PFSK-1 (cell line): ENCODE data around the gene PLA2G3.

Experiments
- FOXP2 ChIP-seq: optimal IDR thresholded peaks from 2 replicates; pipeline ENCODE3; 2011; ENCODE audit warnings: borderline replicate concordance, control low read depth, inconsistent platforms; ENCODE audit not compliant: insufficient read depth; ENCODE audit errors: extremely low read length, extremely low read depth
- POLR2AphosphoS5 ChIP-seq: IDR thresholded peaks from 2 replicates; pipeline ENCODE4 v1.6.1; 2012; ENCODE audit warnings: low read depth, mild to moderate bottlenecking, control low read depth, low read length, moderate library complexity
- TAF1 ChIP-seq: IDR thresholded peaks from 2 replicates; pipeline ENCODE4 v1.6.1; 2012; ENCODE audit warnings: low read length, control low read depth, borderline replicate concordance; ENCODE audit not compliant: insufficient read depth

- TF ChIP-seq POLR2AphosphoS5, result no peak
- TF ChIP-seq FOXP2, result no peak
- TF ChIP-seq TAF1, result no peak
Measured at GRCh38 chr22:31104869-31105268, 35.4 kb downstream of the PLA2G3 start.
